ENCODE data around the gene ALOX15B. TPM values are rescaled to one million over a fixed set of nuclear protein-coding genes. Genes with fewer than 3 reads are reported as not detected.

ALOX15B gene
- total RNA-seq, 1 donor from 2014 or later: not detected

DNA sequence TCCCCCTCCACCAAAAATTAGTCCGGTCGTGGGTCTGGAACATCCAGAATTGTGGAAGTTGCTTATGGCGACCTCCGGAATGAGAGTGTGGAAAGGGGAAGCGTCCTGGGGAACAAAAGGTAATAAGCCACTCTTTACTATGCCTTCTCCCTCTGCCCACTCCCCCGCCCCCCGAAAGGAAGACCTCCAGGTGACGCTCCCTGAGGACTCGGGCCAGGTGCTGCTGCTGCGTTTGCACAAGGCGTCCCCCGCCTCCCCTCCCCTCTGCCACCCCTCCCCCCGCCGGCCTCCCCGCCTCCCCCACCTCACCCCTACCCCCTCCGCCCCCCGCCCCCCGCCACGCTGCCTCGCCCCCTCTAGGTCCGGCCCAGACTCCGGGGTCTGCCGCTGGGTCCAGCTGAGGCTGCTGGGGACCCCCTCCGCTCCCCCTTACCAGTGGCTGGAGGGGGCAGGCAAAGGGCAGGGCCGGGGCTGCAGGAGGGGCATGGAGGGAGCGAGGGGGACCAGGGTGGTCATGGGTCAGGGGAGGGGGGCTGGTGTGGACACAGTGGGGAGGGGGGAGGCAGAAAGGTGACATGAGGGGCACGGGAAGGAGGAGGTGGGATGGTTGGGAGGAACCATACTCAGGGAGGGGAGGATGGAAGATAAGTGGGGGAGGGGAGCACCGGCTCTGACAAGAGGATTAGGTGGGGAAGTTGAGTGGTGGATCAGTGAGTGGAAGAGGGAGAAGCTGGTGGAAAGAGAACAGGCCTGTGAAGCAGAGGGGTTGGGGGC lies 25.1 kb downstream of the ALOX15B start:
- peaks cover 9% of the 10 kb centered on the region for H3K4me1 Mint-ChIP-seq (ENCODE audit: low read depth)
- DNase-seq (ENCODE audit: low spot score): no peak
- H3K27me3 Mint-ChIP-seq (ENCODE audit: low read depth): peaks cover 45% of the 10 kb centered on the region
- H3K36me3 Mint-ChIP-seq (ENCODE audit: low read depth): no peaks in the 10 kb centered on the region
- no peak overlapping the region for H3K27ac Mint-ChIP-seq
- H3K9me3 Mint-ChIP-seq: no peaks in the 10 kb centered on the region
- intact Hi-C loops (cut with micrococcal nuclease): loop anchor here (10.0 kb wide), 1 partner anchor 51 kb away; the partner anchor contains the start of gene ALOXE3
- no peak overlapping the region for H3K4me3 Mint-ChIP-seq (ENCODE audit: low read depth)

- H3K27me3 Mint-ChIP-seq (ENCODE audit: low read depth): peaks cover 39% of the 10 kb centered on the region
- H3K4me3 Mint-ChIP-seq (ENCODE audit: low read depth): no peak overlapping the region
Measured at GRCh38 chr17:8064561-8065019, 25.7 kb downstream of the ALOX15B start.

DNA sequence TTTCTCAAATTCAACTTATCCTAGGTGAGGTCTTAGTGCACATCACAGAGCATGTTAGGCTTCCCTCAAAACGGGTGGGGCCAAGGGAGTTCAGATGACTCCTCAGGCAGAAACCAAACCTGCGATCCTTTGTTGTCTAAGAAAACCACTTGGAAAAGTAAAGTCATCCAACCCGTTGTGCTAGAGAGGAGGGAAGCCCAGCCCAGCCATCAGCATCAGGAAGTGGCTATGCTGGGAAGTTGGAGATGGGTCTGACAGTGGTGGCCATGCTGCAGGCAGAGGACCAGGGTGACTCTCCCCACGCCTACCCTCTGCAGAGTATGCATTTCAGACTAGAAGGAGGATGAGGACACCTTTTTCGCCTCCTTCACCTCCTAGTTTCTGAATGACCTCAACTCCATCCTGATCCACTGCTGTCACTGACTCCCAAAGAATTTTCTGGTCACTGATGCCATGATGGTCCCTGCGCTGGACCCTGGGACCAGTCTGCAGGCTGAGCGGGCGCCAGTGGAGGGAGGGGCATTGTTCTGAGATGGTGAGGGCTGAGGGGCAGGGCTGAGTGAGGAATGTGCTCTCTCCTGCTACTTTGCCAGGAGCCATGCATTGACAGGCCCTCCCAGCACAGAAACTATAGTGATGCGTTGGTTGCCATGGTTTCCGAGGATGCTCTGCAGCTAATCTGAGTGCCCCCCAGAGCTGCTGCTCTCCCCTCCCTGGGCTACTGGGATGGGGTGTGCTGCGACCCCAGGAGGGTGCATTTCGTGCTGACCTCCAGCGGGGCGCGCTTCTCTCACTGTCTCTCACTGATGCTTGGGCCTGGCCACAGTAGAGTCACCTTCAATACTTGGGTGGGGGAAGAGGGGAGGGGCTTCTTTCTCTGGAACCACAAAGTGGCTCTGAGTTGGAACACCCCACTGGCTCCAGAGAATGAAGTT lies 28.2 kb downstream of the ALOX15B start:
- intact Hi-C loops (cut with micrococcal nuclease): loop anchor here (10.0 kb wide), 1 partner anchor 48 kb away; the partner anchor contains the start of gene ALOXE3
- H3K36me3 Mint-ChIP-seq (ENCODE audit: low read depth): no peaks in the 10 kb centered on the region
- H3K4me3 Mint-ChIP-seq (ENCODE audit: low read depth): no peak overlapping the region
- H3K4me1 Mint-ChIP-seq (ENCODE audit: low read depth): peaks cover 4% of the 10 kb centered on the region
- H3K9me3 Mint-ChIP-seq: no peaks in the 10 kb centered on the region
- DNase-seq (ENCODE audit: low spot score): no peak
- H3K27me3 Mint-ChIP-seq (ENCODE audit: low read depth): peaks cover 36% of the 10 kb centered on the region
- H3K27ac Mint-ChIP-seq: no peak overlapping the region

More at GRCh38 chr17:8064561-8065019, 25.7 kb downstream of the ALOX15B start:
- Mint-ChIP-seq H3K4me1 (ENCODE audit: low read depth) (peaks cover 7% of the 10 kb centered on the region), H3K27ac (no peak overlapping the region), H3K36me3 (ENCODE audit: low read depth) (no peaks in the 10 kb centered on the region), H3K9me3 (no peaks in the 10 kb centered on the region)
- DNase-seq (ENCODE audit: low spot score): no peak
- intact Hi-C loops (cut with micrococcal nuclease): loop anchor here (10.0 kb wide), 1 partner anchor 50 kb away; the partner anchor contains the start of gene ALOXE3

- peaks cover 4% of the 10 kb centered on the region for H3K4me1 Mint-ChIP-seq (ENCODE audit: low read depth)
- no peak overlapping the region for H3K27ac Mint-ChIP-seq
- no peak overlapping the region for H3K4me3 Mint-ChIP-seq (ENCODE audit: low read depth)
- no peaks in the 10 kb centered on the region for H3K36me3 Mint-ChIP-seq (ENCODE audit: low read depth)
- no peak for DNase-seq (ENCODE audit: low spot score)
- intact Hi-C loops (cut with micrococcal nuclease): loop anchor here (10.0 kb wide), 1 partner anchor 47 kb away; the partner anchor contains the start of gene ALOXE3
- H3K9me3 Mint-ChIP-seq: no peaks in the 10 kb centered on the region
- H3K27me3 Mint-ChIP-seq (ENCODE audit: low read depth): peaks cover 36% of the 10 kb centered on the region
Measured at GRCh38 chr17:8067806-8068205, 28.9 kb downstream of the ALOX15B start.

DNA sequence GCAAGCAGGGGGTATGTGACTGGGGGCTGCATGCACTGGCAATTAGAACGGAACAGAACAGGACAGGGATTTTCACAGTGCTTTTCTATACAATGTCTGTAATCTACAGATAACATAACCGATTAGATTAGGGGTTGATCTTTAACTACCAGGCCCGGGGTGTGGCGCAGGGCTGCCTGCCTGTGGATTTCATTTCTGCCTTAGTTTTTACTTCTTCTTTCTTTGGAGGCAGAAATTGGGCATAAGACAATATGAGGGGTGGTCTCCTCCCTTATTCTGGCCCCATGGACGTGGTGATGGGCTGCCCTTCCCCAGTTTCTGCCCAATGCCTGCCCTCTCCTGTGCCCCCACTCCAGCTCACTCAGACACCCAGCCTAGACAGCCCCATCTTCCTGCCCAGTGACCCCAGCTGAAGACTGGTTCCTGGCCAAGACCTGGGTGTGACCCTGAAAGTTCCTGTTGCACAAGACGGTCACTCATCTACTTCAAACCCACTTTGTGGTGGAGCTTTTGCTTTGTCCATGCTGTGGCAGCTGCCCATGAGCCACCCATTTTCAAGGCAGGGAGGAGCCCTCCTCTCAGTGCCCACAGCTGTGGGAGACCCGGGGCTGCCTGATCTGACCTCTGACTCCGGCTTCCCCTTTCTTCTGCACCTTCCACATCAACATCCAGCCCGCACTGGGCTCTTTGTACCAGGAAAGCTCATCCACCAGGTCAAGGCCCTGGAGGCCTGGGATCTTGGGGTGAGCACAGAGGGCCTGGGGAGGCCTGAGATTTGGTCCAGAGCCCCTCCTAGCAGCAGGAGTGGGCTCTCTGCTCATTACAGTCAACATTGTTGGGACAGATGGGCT lies 30.1 kb downstream of the ALOX15B start:
- peaks cover 14% of the 10 kb centered on the region for H3K4me1 Mint-ChIP-seq (ENCODE audit: low read depth)
- H3K27me3 Mint-ChIP-seq (ENCODE audit: low read depth): peaks cover 36% of the 10 kb centered on the region
- no peaks in the 10 kb centered on the region for H3K9me3 Mint-ChIP-seq
- DNase-seq (ENCODE audit: low spot score): no peak
- no peaks in the 10 kb centered on the region for H3K36me3 Mint-ChIP-seq (ENCODE audit: low read depth)
- H3K27ac Mint-ChIP-seq: no peak overlapping the region
- intact Hi-C loops (cut with micrococcal nuclease): loop anchor here (10.0 kb wide), 1 partner anchor 46 kb away; the partner anchor contains the start of gene ALOXE3
- no peak overlapping the region for H3K4me3 Mint-ChIP-seq (ENCODE audit: low read depth)

DNA sequence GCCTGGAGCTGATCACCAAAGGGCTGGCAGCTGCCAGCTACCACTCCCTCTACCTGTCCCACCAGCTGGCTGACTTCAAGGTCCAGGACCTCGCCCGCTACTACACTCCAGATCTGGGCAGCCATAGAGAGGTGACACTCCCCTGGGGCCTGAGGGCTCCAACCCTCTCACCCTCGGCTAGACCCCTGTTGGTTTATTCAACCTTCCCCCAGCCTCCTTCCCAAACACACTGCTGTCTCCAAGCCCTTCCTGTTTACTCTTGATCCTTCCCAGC lies 30.7 kb downstream of the ALOX15B start:
- Mint-ChIP-seq H3K9me3 (no peaks in the 10 kb centered on the region), H3K27me3 (ENCODE audit: low read depth) (peaks cover 38% of the 10 kb centered on the region), H3K36me3 (ENCODE audit: low read depth) (no peaks in the 10 kb centered on the region), H3K4me1 (ENCODE audit: low read depth) (peaks cover 16% of the 10 kb centered on the region), H3K27ac (no peak overlapping the region), H3K4me3 (ENCODE audit: low read depth) (no peak overlapping the region)
- DNase-seq (ENCODE audit: low spot score): no peak
- intact Hi-C loops (cut with micrococcal nuclease): loop anchor here (10.0 kb wide), 1 partner anchor 45 kb away; the partner anchor contains the start of gene ALOXE3

DNA sequence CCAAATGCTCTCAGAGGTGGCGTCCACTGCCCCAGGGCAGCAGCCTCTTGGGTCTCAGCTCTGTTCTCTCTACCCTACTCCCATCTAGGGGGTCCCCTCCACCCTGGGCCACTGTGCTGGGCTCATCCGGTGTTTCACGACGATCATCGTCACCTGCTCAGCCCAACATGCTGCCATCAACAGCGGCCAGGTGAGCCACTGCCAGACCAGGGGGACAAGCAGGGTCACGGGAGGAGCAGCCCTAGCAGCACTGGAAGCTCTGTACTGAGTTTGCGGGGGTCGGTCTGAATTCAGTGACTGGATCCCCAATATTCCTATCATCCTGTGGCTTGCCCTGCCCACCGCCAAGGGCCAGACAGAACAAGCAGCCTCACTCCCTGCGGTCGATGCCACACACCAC lies 32.6 kb downstream of the ALOX15B start:
- intact Hi-C loops (cut with micrococcal nuclease): no loop called here
- H3K4me1 Mint-ChIP-seq (ENCODE audit: low read depth): peaks cover 16% of the 10 kb centered on the region
- no peaks in the 10 kb centered on the region for H3K9me3 Mint-ChIP-seq
- H3K36me3 Mint-ChIP-seq (ENCODE audit: low read depth): no peaks in the 10 kb centered on the region
- no peak overlapping the region for H3K4me3 Mint-ChIP-seq (ENCODE audit: low read depth)
- no peak for DNase-seq (ENCODE audit: low spot score)
- H3K27ac Mint-ChIP-seq: no peak overlapping the region
- peaks cover 52% of the 10 kb centered on the region for H3K27me3 Mint-ChIP-seq (ENCODE audit: low read depth)

- no peak for DNase-seq (ENCODE audit: low spot score)
- Mint-ChIP-seq H3K36me3 (ENCODE audit: low read depth) (no peaks in the 10 kb centered on the region), H3K4me3 (ENCODE audit: low read depth) (peak overlapping the region; percentile 17), H3K9me3 (no peaks in the 10 kb centered on the region), H3K4me1 (ENCODE audit: low read depth) (peaks cover 16% of the 10 kb centered on the region), H3K27ac (no peak overlapping the region), H3K27me3 (ENCODE audit: low read depth) (peaks cover 55% of the 10 kb centered on the region)
- intact Hi-C loops (cut with micrococcal nuclease): loop anchor here (2.0 kb wide), 1 partner anchor 16 kb away; no protein-coding TSS in a partner anchor
Measured at GRCh38 chr17:8072341-8072728, 33.5 kb downstream of the ALOX15B start.

- intact Hi-C loops (cut with micrococcal nuclease): loop anchor here (2.0 kb wide), 1 partner anchor 16 kb away; no protein-coding TSS in a partner anchor
- H3K27ac Mint-ChIP-seq: no peak overlapping the region
- no peaks in the 10 kb centered on the region for H3K36me3 Mint-ChIP-seq (ENCODE audit: low read depth)
- peak overlapping the region; percentile 22 for H3K4me3 Mint-ChIP-seq (ENCODE audit: low read depth)
- H3K9me3 Mint-ChIP-seq: no peaks in the 10 kb centered on the region
- no peak for DNase-seq (ENCODE audit: low spot score)
- H3K4me1 Mint-ChIP-seq (ENCODE audit: low read depth): peaks cover 16% of the 10 kb centered on the region
- peaks cover 55% of the 10 kb centered on the region for H3K27me3 Mint-ChIP-seq (ENCODE audit: low read depth)
Measured at GRCh38 chr17:8072729-8073461, 34.0 kb downstream of the ALOX15B start.

DNA sequence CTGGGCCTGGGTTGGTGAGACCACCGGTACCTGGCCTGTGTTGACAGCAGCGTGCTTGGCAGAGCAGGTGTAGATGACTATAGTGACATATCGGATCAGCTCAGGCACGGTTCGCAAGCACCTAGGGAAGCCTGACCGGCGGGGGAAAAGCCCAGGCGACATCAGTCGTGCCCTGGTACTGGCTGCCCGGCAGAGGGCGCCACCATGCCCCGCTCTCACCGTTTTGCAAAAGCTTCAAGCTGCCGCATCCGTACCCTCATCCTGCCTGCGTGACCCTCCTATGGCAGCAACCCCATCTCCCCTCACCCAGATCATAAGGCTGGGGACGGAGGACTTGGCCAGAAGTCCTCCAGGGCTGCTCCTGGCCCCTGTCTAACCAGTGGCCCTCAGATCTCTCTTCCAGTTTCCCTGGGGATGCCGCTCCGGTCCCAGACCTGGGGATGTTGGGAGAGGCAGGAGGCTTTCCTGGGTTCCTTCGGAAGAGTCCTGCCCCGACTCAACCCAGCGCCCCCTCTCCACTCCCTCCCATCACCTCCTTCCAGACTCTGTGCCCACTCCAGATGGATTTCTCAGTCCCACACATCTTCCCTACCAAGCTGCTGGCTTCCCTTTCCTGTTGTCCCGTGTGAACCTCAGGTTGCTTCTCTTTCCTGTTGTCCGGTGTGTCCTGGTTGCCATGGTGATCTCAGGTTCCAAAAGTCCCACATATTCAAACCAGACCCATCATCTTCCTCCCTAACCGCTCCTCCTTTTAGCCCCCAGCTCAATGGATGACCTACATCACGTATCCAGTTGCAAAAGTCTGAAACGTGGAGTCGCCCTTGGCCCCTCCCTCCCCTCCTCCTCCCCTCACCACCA lies 35.0 kb downstream of the ALOX15B start:
- peak; percentile 73 for DNase-seq (ENCODE audit: low spot score)
- intact Hi-C loops (cut with micrococcal nuclease): loop anchor here (2.0 kb wide), 1 partner anchor 17 kb away; no protein-coding TSS in a partner anchor
- no peaks in the 10 kb centered on the region for H3K36me3 Mint-ChIP-seq (ENCODE audit: low read depth)
- H3K27me3 Mint-ChIP-seq (ENCODE audit: low read depth): peaks cover 55% of the 10 kb centered on the region
- H3K9me3 Mint-ChIP-seq: no peaks in the 10 kb centered on the region
- H3K4me3 Mint-ChIP-seq (ENCODE audit: low read depth): peak overlapping the region; percentile 64
- peak overlapping the region; percentile 58 for H3K27ac Mint-ChIP-seq
- H3K4me1 Mint-ChIP-seq (ENCODE audit: low read depth): peaks cover 16% of the 10 kb centered on the region

DNA sequence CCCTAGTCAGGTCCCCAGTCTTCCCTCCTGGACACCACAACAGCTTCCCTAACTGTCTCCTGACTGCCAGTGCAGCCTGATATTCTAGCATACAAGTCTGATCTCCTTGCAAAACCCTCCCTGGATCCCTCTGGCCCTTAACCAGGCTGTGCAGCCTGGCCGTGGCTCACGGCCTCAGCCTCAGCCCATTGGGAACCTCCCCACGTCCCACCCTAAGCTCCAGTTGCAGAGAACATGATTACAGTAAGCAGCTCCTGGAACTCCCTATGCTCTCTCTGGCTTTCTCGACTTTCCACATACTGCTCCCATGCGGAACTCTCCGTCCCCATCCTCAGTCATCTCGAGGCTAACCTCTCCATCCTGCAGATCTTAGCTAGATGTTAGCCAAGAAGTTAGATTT lies 35.7 kb downstream of the ALOX15B start:
- intact Hi-C loops (cut with micrococcal nuclease): no loop called here
- DNase-seq (ENCODE audit: low spot score): no peak
- no peak overlapping the region for H3K27ac Mint-ChIP-seq
- H3K9me3 Mint-ChIP-seq: no peaks in the 10 kb centered on the region
- no peaks in the 10 kb centered on the region for H3K36me3 Mint-ChIP-seq (ENCODE audit: low read depth)
- peaks cover 19% of the 10 kb centered on the region for H3K4me1 Mint-ChIP-seq (ENCODE audit: low read depth)
- peaks cover 55% of the 10 kb centered on the region for H3K27me3 Mint-ChIP-seq (ENCODE audit: low read depth)
- H3K4me3 Mint-ChIP-seq (ENCODE audit: low read depth): no peak overlapping the region

Data from activated T-helper 2 cell treated with anti-CD3 and anti-CD28 coated beads, Interferon-gamma antibody, Interleukin-2, Interleukin-4, amounts not matched to agents 10 μg/mL and 5 μg/mL and 100 μg/mL, durations not matched to agents 14 hours and 24 hours and 36 hours (primary cell).